ENCODE data around the gene CDKN1C. TPM values are rescaled to one million over a fixed set of nuclear protein-coding genes. Genes with fewer than 3 reads are reported as not detected.

The CDKN1C gene
- total and polyA plus RNA-seq, 2 experiments from 2014 or later, result 0.38 to 0.43 TPM

DNA sequence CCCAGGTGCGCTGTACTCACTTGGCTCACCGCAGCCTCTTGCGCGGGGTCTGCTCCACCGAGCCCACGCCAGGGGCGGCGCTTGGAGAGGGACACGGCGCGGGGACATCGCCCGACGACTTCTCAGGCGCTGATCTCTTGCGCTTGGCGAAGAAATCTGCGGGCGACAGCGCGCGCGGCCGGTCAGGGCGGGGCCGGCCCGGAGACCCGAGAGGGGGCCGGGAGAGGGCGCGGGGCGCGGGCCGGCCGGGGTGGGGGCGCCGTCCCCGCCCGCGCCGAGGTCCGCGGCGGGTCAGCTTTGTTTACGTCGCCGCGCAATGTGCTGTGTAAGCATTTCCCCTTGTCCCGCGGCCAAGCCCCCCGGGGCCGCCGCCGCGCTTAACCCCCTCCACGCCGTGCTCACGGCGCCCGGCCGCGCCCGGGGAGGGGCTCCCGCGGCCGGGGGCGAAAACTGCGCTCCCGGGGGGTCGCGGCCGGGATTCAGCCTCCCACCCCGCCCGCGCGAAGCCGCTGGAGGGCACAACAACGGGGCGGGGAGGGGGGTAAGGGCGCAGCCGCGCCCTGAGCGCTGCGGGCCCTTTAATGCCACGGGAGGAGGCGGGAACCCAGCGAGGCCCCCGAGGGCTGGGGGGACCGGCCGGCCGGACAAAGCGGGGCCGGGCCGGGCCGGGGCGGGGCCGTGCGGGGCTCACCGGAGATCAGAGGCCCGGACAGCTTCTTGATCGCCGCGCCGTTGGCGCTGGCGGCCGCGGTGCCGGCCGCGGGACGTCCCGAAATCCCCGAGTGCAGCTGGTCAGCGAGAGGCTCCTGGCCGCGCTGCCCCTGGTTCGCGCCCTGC is 1.4 kb downstream of the CDKN1C start:
- WGBS, 2 experiments (ENCODE audit: low coverage in 1 of 2, low lambda C conversion rate in 2 of 2, missing lambda C conversion rate in 2 of 2), result 1 to 2% methylated on average over 50 to 67 of the region's 119 CpGs
- peak; percentile 30 for DNase-seq
- H3K9ac ChIP-seq, result peak overlapping the region; percentile 47
- H3F3A ChIP-seq (ENCODE audit: insufficient read depth), result no peaks in the 10 kb centered on the region
- H4K20me1 ChIP-seq (ENCODE audit: insufficient read depth), result no peaks in the 10 kb centered on the region
- no peaks in the 10 kb centered on the region for H3K9me2 ChIP-seq (ENCODE audit: insufficient read depth)
- no peaks in the 10 kb centered on the region for H3K9me3 ChIP-seq (ENCODE audit: low read depth)
- H3K4me3 ChIP-seq, result peak overlapping the region; percentile 55
- peak overlapping the region; percentile 56 for H3K4me2 ChIP-seq (ENCODE audit: unreplicated experiment)
- H3K27ac ChIP-seq, result no peak overlapping the region
- in situ Hi-C loops (cut with MboI), result loop anchor here (25.0 kb wide), 2 partner anchors 572 to 697 kb away; partner anchors contain the start of genes C11orf21 and TSPAN32
- TF ChIP-seq EZH2phosphoT487 (IDR thresholded peaks at IDR 0.05; ENCODE audit: insufficient read depth, low read depth) (peak; percentile 54; the same call in 1 of the 2 replicates), EZH2 (IDR thresholded peaks at IDR 0.05; ENCODE audit: insufficient read depth, poor library complexity, severe bottlenecking) (no peak)
- no peaks in the 10 kb centered on the region for H3K79me2 ChIP-seq (ENCODE audit: insufficient read depth)
- peaks cover 20% of the 10 kb centered on the region for H3K27me3 ChIP-seq (replicated peaks; ENCODE audit: insufficient read depth)
- peak overlapping the region; percentile 74 for H2AFZ ChIP-seq
- H3K4me1 ChIP-seq (ENCODE audit: insufficient read depth), result no peaks in the 10 kb centered on the region
- H3K36me3 ChIP-seq (ENCODE audit: low read depth), result no peaks in the 10 kb centered on the region

- DNase-seq, result peak; percentile 32
- Histone ChIP-seq H3F3A (ENCODE audit: insufficient read depth) (no peaks in the 10 kb centered on the region), H3K9ac (0 out of 2 replicates have a peak overlapping the region, but pooled peaks have one; percentile 14), H3K4me2 (ENCODE audit: unreplicated experiment) (peak overlapping the region; percentile 56), H2AFZ (peak overlapping the region; percentile 68), H3K9me3 (ENCODE audit: low read depth) (no peaks in the 10 kb centered on the region), H3K9me2 (ENCODE audit: insufficient read depth) (no peaks in the 10 kb centered on the region), H4K20me1 (ENCODE audit: insufficient read depth) (no peaks in the 10 kb centered on the region), H3K79me2 (ENCODE audit: insufficient read depth) (no peaks in the 10 kb centered on the region), H3K4me1 (ENCODE audit: insufficient read depth) (no peaks in the 10 kb centered on the region), H3K36me3 (ENCODE audit: low read depth) (no peaks in the 10 kb centered on the region), H3K4me3 (peak overlapping the region; percentile 55), H3K27me3 (replicated peaks; ENCODE audit: insufficient read depth) (peaks cover 20% of the 10 kb centered on the region), H3K27ac (no peak overlapping the region)
- in situ Hi-C loops (cut with MboI), result loop anchor here (25.0 kb wide), 2 partner anchors 571 to 696 kb away; partner anchors contain the start of genes C11orf21 and TSPAN32
- 5 to 8% methylated on average over 22 to 24 of the region's 24 CpGs for WGBS, 2 experiments (ENCODE audit: low coverage in 1 of 2, low lambda C conversion rate in 2 of 2, missing lambda C conversion rate in 2 of 2)
- TF ChIP-seq EZH2phosphoT487 (IDR thresholded peaks at IDR 0.05; ENCODE audit: insufficient read depth, low read depth), result 0 out of 2 replicates have a peak, but pooled peaks have one; percentile 41
- peak; percentile 94 for TF ChIP-seq EZH2 (IDR thresholded peaks at IDR 0.05; ENCODE audit: insufficient read depth, poor library complexity, severe bottlenecking)
Measured at GRCh38 chr11:2883640-2883978, 2.0 kb downstream of the CDKN1C start.

DNA sequence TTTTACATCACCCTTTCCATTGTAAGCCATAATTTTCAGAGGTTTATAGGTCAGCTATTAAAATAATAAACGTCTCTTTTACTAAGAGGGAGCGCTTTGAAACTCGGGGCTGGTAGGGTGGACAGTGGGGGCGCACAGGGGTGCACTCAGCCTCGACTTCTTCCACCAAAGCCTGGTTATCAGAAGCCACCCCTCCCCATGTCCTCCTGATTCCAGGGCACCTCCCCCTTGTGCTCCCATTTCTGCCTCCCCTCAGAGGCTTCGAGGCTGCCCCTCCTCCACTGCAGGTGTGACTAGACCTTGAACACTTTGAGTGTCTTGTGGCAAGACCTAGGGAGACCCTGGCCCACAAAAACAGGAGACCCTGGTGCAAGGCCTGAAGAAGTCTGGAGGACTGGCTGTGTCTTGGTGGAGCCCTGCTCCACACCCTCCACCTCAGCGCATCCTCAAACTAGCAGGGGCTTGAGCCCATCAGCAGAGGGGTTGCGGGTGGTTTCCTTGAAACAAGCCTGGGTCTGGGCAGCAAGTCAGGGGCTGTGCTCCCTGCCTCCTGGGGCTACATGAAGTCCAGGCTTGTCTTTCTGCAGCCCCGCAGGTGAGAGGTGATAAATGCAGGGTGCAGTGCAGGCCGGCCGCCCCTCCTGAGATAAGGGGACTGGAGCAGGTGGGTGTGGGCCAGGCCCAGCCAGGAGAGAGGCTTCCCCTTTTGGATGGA is 3.0 kb downstream of the CDKN1C start:
- Histone ChIP-seq H3K79me2 (ENCODE audit: insufficient read depth) (no peaks in the 10 kb centered on the region), H3F3A (ENCODE audit: insufficient read depth) (no peaks in the 10 kb centered on the region), H3K9ac (no peak overlapping the region), H3K4me3 (no peak overlapping the region), H3K4me1 (ENCODE audit: insufficient read depth) (no peaks in the 10 kb centered on the region), H3K9me2 (ENCODE audit: insufficient read depth) (no peaks in the 10 kb centered on the region), H2AFZ (no peak overlapping the region), H3K9me3 (ENCODE audit: low read depth) (no peaks in the 10 kb centered on the region), H3K27ac (no peak overlapping the region), H3K27me3 (replicated peaks; ENCODE audit: insufficient read depth) (peaks cover 20% of the 10 kb centered on the region), H3K36me3 (ENCODE audit: low read depth) (no peaks in the 10 kb centered on the region), H4K20me1 (ENCODE audit: insufficient read depth) (no peaks in the 10 kb centered on the region), H3K4me2 (ENCODE audit: unreplicated experiment) (no peak overlapping the region)
- in situ Hi-C loops (cut with MboI), result loop anchor here (25.0 kb wide), 2 partner anchors 570 to 695 kb away; partner anchors contain the start of genes C11orf21 and TSPAN32
- TF ChIP-seq EZH2phosphoT487 (IDR thresholded peaks at IDR 0.05; ENCODE audit: insufficient read depth, low read depth) (no peak), EZH2 (IDR thresholded peaks at IDR 0.05; ENCODE audit: insufficient read depth, poor library complexity, severe bottlenecking) (no peak)
- DNase-seq, result no peak
- WGBS, 2 experiments (ENCODE audit: low coverage in 1 of 2, low lambda C conversion rate in 2 of 2, missing lambda C conversion rate in 2 of 2), result 85% methylated on average over 11 of the region's 11 CpGs

- H3K27me3 ChIP-seq (replicated peaks; ENCODE audit: insufficient read depth), result peaks cover 20% of the 10 kb centered on the region
- H3K36me3 ChIP-seq (ENCODE audit: low read depth), result no peaks in the 10 kb centered on the region
- no peak overlapping the region for H3K27ac ChIP-seq
- H3K79me2 ChIP-seq (ENCODE audit: insufficient read depth), result no peaks in the 10 kb centered on the region
- DNase-seq, result no peak
- H3K9me2 ChIP-seq (ENCODE audit: insufficient read depth), result no peaks in the 10 kb centered on the region
- H3K9me3 ChIP-seq (ENCODE audit: low read depth), result no peaks in the 10 kb centered on the region
- in situ Hi-C loops (cut with MboI), result loop anchor here (25.0 kb wide), 2 partner anchors 570 to 695 kb away; partner anchors contain the start of genes C11orf21 and TSPAN32
- H3K4me2 ChIP-seq (ENCODE audit: unreplicated experiment), result no peak overlapping the region
- no peaks in the 10 kb centered on the region for H3F3A ChIP-seq (ENCODE audit: insufficient read depth)
- TF ChIP-seq EZH2 (IDR thresholded peaks at IDR 0.05; ENCODE audit: insufficient read depth, poor library complexity, severe bottlenecking), result no peak
- TF ChIP-seq EZH2phosphoT487 (IDR thresholded peaks at IDR 0.05; ENCODE audit: insufficient read depth, low read depth), result no peak
- 65 to 69% methylated on average over 9 to 12 of the region's 12 CpGs for WGBS, 2 experiments (ENCODE audit: low coverage in 1 of 2, low lambda C conversion rate in 2 of 2, missing lambda C conversion rate in 2 of 2)
- H4K20me1 ChIP-seq (ENCODE audit: insufficient read depth), result no peaks in the 10 kb centered on the region
- no peak overlapping the region for H2AFZ ChIP-seq
- no peak overlapping the region for H3K4me3 ChIP-seq
- H3K9ac ChIP-seq, result no peak overlapping the region
- no peaks in the 10 kb centered on the region for H3K4me1 ChIP-seq (ENCODE audit: insufficient read depth)
Measured at GRCh38 chr11:2881981-2882375, 3.6 kb downstream of the CDKN1C start.

Data from GM23248 (cell line).